Liver (tissue), 9 donors: ENCODE data around the gene GAPVD1. TPM values are rescaled to one million over a fixed set of nuclear protein-coding genes. Genes with fewer than 3 reads are reported as not detected.

Source experiments
- DNase-seq: peaks from one replicate; pipeline ENCODE4 v3.0.0-alpha.2; 2017; ENCODE audit warnings: low spot score
- H3K27ac ChIP-seq, 2 donors: one replicate each; pipeline ENCODE4 v1.7.0; 2013; ENCODE audit warnings: inconsistent platforms in 2 of 2, low read length in 2 of 2, control low read depth in 1 of 2, low read depth in 1 of 2, mild to moderate bottlenecking in 1 of 2
- H3K27me3 ChIP-seq, 4 donors: one replicate each; pipeline versions ENCODE4 v1.6.1 to v1.7.0; 2013; ENCODE audit warnings: low read length in 3 of 4, inconsistent platforms in 1 of 4, mild to moderate bottlenecking in 1 of 4, moderate library complexity in 1 of 4; ENCODE audit not compliant: control insufficient read depth in 4 of 4, insufficient read depth in 4 of 4
- H3K36me3 ChIP-seq, 4 donors: one replicate each; pipeline versions ENCODE4 v1.6.1 to v1.7.0; 2013; ENCODE audit warnings: low read length in 3 of 4, mild to moderate bottlenecking in 3 of 4, low read depth in 1 of 4, moderate library complexity in 1 of 4; ENCODE audit not compliant: control insufficient read depth in 4 of 4, insufficient read depth in 3 of 4
- H3K4me1 ChIP-seq, 4 donors: one replicate each; pipeline versions ENCODE4 v1.6.1 to v1.7.0; 2013; ENCODE audit warnings: low read length in 3 of 4, mild to moderate bottlenecking in 3 of 4, moderate library complexity in 1 of 4; ENCODE audit not compliant: control insufficient read depth in 4 of 4, insufficient read depth in 4 of 4
- H3K4me3 ChIP-seq, 3 donors: one replicate each; pipeline versions ENCODE4 v1.6.1 to v1.7.0; 2013; ENCODE audit warnings: low read length in 3 of 3, control low read depth in 1 of 3, low read depth in 1 of 3, mild to moderate bottlenecking in 1 of 3
- H3K9ac ChIP-seq, 2 donors: one replicate each; pipeline ENCODE4 v1.7.0; 2013; ENCODE audit warnings: low read length in 2 of 2, mild to moderate bottlenecking in 2 of 2, moderate library complexity in 2 of 2, control low read depth in 1 of 2, low read depth in 1 of 2
- H3K9me3 ChIP-seq, 4 donors: one replicate each; pipeline versions ENCODE4 v1.6.1 to v1.7.0; 2013; ENCODE audit warnings: low read length in 3 of 4; ENCODE audit not compliant: control insufficient read depth in 4 of 4
- CTCF ChIP-seq: fragments of 150-350 bp; IDR thresholded peaks from 2 replicates; pipeline ENCODE4 v1.5.1; 2017; ENCODE audit warnings: improper control_type of control experiment, low read depth, low read length; ENCODE audit not compliant: missing input control
- EGR1 ChIP-seq, 2 donors: IDR thresholded peaks; 2 replicates each; pipeline ENCODE4 v1.6.1; 2016 to 2018; ENCODE audit warnings: antibody characterized with exemption in 2 of 2, low read depth in 2 of 2
- FOXA1 ChIP-seq: IDR thresholded peaks from 2 replicates; pipeline ENCODE4 v1.6.1; 2016; ENCODE audit warnings: antibody characterized with exemption
- FOXA2 ChIP-seq: IDR thresholded peaks from 2 replicates; pipeline ENCODE4 v1.6.1; 2016; ENCODE audit warnings: antibody characterized with exemption
- GABPA ChIP-seq, 2 donors: IDR thresholded peaks in 1 of 2; conservative IDR thresholded peaks in 1 of 2; 2 replicates each; pipeline ENCODE4 v1.6.1; 2016; ENCODE audit warnings: antibody characterized with exemption in 2 of 2, mild to moderate bottlenecking in 1 of 2, moderate library complexity in 1 of 2
- HNF4A ChIP-seq, 2 donors: conservative IDR thresholded peaks; 2 replicates each; pipeline ENCODE4 v1.6.1; 2016; ENCODE audit warnings: antibody characterized with exemption in 2 of 2, mild to moderate bottlenecking in 2 of 2
- HNF4G ChIP-seq: IDR thresholded peaks from 2 replicates; pipeline ENCODE4 v1.6.1; 2016; ENCODE audit warnings: antibody characterized with exemption
- JUND ChIP-seq, 2 donors: IDR thresholded peaks; 2 replicates each; pipeline ENCODE4 v1.6.1; 2016; ENCODE audit warnings: antibody characterized with exemption in 2 of 2
- NR2F2 ChIP-seq: IDR thresholded peaks from 2 replicates; pipeline ENCODE4 v1.6.1; 2016; ENCODE audit warnings: antibody characterized with exemption
- RAD21 ChIP-seq, 2 donors: IDR thresholded peaks; 2 replicates each; pipeline ENCODE4 v1.6.1; 2016; ENCODE audit warnings: antibody characterized with exemption in 2 of 2, mild to moderate bottlenecking in 2 of 2
- RXRA ChIP-seq, 2 donors: IDR thresholded peaks; 2 replicates each; pipeline ENCODE4 v1.6.1; 2017 to 2018; ENCODE audit warnings: antibody characterized with exemption in 2 of 2, mild to moderate bottlenecking in 1 of 2
- SP1 ChIP-seq: IDR thresholded peaks from 2 replicates; pipeline ENCODE4 v1.6.1; 2018; ENCODE audit warnings: antibody characterized with exemption, mild to moderate bottlenecking
- TAF1 ChIP-seq: conservative IDR thresholded peaks from 2 replicates; pipeline ENCODE4 v1.6.1; 2016; ENCODE audit warnings: antibody characterized with exemption, mild to moderate bottlenecking
- YY1 ChIP-seq: IDR thresholded peaks from 2 replicates; pipeline ENCODE4 v1.6.1; 2016; ENCODE audit warnings: antibody characterized with exemption, mild to moderate bottlenecking
- ZBTB33 ChIP-seq: IDR thresholded peaks from 2 replicates; pipeline ENCODE4 v1.6.1; 2016; ENCODE audit warnings: antibody characterized with exemption
- WGBS: extraction: QIAGEN DNeasy Blood & Tissue Kit; methylation state at CpG from one replicate; pipeline ENCODE4 v1.1.7; 2013; 5-methylcytosine and 5-hydroxymethylcytosine counted together
- polyA plus RNA-seq, 2 donors: library from polyadenylated mRNA; stranded (reverse) in 1 of 2; unstranded in 1 of 2; fragments of 200-250 nt in 1 of 2; fragments of >200 nt in 1 of 2; fragmentation: Nextera tagmentation in 1 of 2; extraction: Ambion mirVana in 1 of 2; gene quantifications; one replicate each; pipeline versions ENCODE4 v1.2.1 to v1.2.3, GENCODE V29; 2013 to 2015
- total RNA-seq, 2 donors: library from RNA; depleted of rRNA; stranded (reverse); fragments of >200 nt; gene quantifications; one replicate each; pipeline ENCODE4 v1.2.3, GENCODE V29; 2014
- TF ChIP-seq, protein P1 (sequence below): IDR thresholded peaks from 2 replicates; pipeline ENCODE4 v1.6.1; 2016; ENCODE audit warnings: antibody characterized with exemption
- TF ChIP-seq, protein P2 (sequence below): IDR thresholded peaks from 2 replicates; pipeline ENCODE4 v1.6.1; 2016; ENCODE audit warnings: antibody characterized with exemption
- TF ChIP-seq, protein P3 (sequence below): IDR thresholded peaks from 2 replicates; pipeline ENCODE4 v1.6.1; 2016; ENCODE audit warnings: antibody characterized with exemption, mild to moderate bottlenecking
- donor health status: healthy.
- donor health status: healthy.
- donor health status: healthy.
- donor health status: healthy.
- donor health status: healthy.

GAPVD1 gene
- total and polyA plus RNA-seq, 4 donors, result 5.5 to 89.7 (median 28.6) TPM

GRCh38 chr9:125396799-125397198 lies 135.2 kb downstream of the GAPVD1 start:
- TF ChIP-seq JUND (IDR thresholded peaks at IDR 0.05), result no peak
- no peak for TF ChIP-seq CTCF
- TF ChIP-seq, protein P1, sequence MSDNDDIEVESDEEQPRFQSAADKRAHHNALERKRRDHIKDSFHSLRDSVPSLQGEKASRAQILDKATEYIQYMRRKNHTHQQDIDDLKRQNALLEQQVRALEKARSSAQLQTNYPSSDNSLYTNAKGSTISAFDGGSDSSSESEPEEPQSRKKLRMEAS, result no peak
- Histone ChIP-seq H3K9me3 (no peaks in the 10 kb centered on the region), H3K9ac (no peak overlapping the region), H3K27ac (no peak overlapping the region), H3K4me3 (no peak overlapping the region), H3K36me3 (no peaks in the 10 kb centered on the region), H3K4me1 (no peaks in the 10 kb centered on the region), H3K27me3 (no peaks in the 10 kb centered on the region)
- no peak for DNase-seq
- 96% methylated on average over 6 of the region's 6 CpGs for WGBS

GRCh38 chr9:125397736-125398135 lies 136.1 kb downstream of the GAPVD1 start:
- H3K9ac ChIP-seq, result no peak overlapping the region
- H3K4me3 ChIP-seq, result no peak overlapping the region
- 83% methylated on average over 11 of the region's 11 CpGs for WGBS
- H3K36me3 ChIP-seq, result no peaks in the 10 kb centered on the region
- no peak overlapping the region for H3K27ac ChIP-seq
- no peaks in the 10 kb centered on the region for H3K9me3 ChIP-seq
- DNase-seq, result no peak
- TF ChIP-seq, protein P1, result no peak
- TF ChIP-seq CTCF, result no peak
- no peak for TF ChIP-seq YY1
- TF ChIP-seq FOXA2, result no peak
- TF ChIP-seq TAF1, result no peak
- TF ChIP-seq HNF4A (conservative IDR thresholded peaks at IDR 0.05), result no peak
- no peak for TF ChIP-seq NR2F2
- TF ChIP-seq HNF4G, result no peak
- TF ChIP-seq JUND (IDR thresholded peaks at IDR 0.05), result no peak
- no peak for TF ChIP-seq SP1
- TF ChIP-seq FOXA1, result no peak
- no peak for TF ChIP-seq RXRA (IDR thresholded peaks at IDR 0.05)
- TF ChIP-seq, protein P2, sequence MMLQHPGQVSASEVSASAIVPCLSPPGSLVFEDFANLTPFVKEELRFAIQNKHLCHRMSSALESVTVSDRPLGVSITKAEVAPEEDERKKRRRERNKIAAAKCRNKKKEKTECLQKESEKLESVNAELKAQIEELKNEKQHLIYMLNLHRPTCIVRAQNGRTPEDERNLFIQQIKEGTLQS, result no peak
- no peak for TF ChIP-seq GABPA (IDR thresholded peaks at IDR 0.05 in 1 of 2, conservative IDR thresholded peaks at IDR 0.05 in 1 of 2)
- TF ChIP-seq ZBTB33, result no peak
- TF ChIP-seq, protein P3, sequence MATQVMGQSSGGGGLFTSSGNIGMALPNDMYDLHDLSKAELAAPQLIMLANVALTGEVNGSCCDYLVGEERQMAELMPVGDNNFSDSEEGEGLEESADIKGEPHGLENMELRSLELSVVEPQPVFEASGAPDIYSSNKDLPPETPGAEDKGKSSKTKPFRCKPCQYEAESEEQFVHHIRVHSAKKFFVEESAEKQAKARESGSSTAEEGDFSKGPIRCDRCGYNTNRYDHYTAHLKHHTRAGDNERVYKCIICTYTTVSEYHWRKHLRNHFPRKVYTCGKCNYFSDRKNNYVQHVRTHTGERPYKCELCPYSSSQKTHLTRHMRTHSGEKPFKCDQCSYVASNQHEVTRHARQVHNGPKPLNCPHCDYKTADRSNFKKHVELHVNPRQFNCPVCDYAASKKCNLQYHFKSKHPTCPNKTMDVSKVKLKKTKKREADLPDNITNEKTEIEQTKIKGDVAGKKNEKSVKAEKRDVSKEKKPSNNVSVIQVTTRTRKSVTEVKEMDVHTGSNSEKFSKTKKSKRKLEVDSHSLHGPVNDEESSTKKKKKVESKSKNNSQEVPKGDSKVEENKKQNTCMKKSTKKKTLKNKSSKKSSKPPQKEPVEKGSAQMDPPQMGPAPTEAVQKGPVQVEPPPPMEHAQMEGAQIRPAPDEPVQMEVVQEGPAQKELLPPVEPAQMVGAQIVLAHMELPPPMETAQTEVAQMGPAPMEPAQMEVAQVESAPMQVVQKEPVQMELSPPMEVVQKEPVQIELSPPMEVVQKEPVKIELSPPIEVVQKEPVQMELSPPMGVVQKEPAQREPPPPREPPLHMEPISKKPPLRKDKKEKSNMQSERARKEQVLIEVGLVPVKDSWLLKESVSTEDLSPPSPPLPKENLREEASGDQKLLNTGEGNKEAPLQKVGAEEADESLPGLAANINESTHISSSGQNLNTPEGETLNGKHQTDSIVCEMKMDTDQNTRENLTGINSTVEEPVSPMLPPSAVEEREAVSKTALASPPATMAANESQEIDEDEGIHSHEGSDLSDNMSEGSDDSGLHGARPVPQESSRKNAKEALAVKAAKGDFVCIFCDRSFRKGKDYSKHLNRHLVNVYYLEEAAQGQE, result no peak
- no peak for TF ChIP-seq RAD21 (IDR thresholded peaks at IDR 0.05)
- no peak for TF ChIP-seq EGR1 (IDR thresholded peaks at IDR 0.05; ENCODE audit: low read depth in 2 of 2)
- H3K27me3 ChIP-seq, result no peaks in the 10 kb centered on the region
- H3K4me1 ChIP-seq, result no peaks in the 10 kb centered on the region
